ENCODE data around the gene OTOG.

OTOG gene

GRCh38 chr11:17605651-17606122 is 58.6 kb downstream of the OTOG start:
- H3K36me3 ChIP-seq (ENCODE audit: insufficient read depth, low read length) = no peaks in the 10 kb centered on the region
- H2AFZ ChIP-seq (ENCODE audit: low read length) = no peak overlapping the region
- H3F3A ChIP-seq (ENCODE audit: low read depth) = no peaks in the 10 kb centered on the region
- H3K9me2 ChIP-seq (replicated peaks; ENCODE audit: low read depth, low read length) = no peaks in the 10 kb centered on the region
- H3K79me2 ChIP-seq (ENCODE audit: insufficient read depth, low read length) = no peaks in the 10 kb centered on the region
- TF ChIP-seq, protein P1, sequence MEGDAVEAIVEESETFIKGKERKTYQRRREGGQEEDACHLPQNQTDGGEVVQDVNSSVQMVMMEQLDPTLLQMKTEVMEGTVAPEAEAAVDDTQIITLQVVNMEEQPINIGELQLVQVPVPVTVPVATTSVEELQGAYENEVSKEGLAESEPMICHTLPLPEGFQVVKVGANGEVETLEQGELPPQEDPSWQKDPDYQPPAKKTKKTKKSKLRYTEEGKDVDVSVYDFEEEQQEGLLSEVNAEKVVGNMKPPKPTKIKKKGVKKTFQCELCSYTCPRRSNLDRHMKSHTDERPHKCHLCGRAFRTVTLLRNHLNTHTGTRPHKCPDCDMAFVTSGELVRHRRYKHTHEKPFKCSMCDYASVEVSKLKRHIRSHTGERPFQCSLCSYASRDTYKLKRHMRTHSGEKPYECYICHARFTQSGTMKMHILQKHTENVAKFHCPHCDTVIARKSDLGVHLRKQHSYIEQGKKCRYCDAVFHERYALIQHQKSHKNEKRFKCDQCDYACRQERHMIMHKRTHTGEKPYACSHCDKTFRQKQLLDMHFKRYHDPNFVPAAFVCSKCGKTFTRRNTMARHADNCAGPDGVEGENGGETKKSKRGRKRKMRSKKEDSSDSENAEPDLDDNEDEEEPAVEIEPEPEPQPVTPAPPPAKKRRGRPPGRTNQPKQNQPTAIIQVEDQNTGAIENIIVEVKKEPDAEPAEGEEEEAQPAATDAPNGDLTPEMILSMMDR (conservative IDR thresholded peaks at IDR 0.05; ENCODE audit: low read length) = no peak
- no peak for TF ChIP-seq EZH2phosphoT487 (IDR thresholded peaks at IDR 0.05; ENCODE audit: borderline replicate concordance)
- no peaks in the 10 kb centered on the region for H3K9me3 ChIP-seq (ENCODE audit: insufficient read depth, low read depth, low read length)
- no peak overlapping the region for H3K9ac ChIP-seq (ENCODE audit: low read depth, low read length, poor library complexity, severe bottlenecking)
- no peaks in the 10 kb centered on the region for H3K4me1 ChIP-seq (ENCODE audit: insufficient read depth, low read length, poor library complexity, severe bottlenecking)
- no peak overlapping the region for H3K4me2 ChIP-seq (ENCODE audit: low read depth, low read length, poor library complexity, severe bottlenecking)
- H3K4me3 ChIP-seq (ENCODE audit: low read length, poor library complexity, severe bottlenecking) = no peak overlapping the region
- H4K20me1 ChIP-seq (ENCODE audit: insufficient read depth, low read length, poor library complexity, severe bottlenecking) = no peaks in the 10 kb centered on the region
- H3K27me3 ChIP-seq (ENCODE audit: insufficient read depth, low read length, poor library complexity, severe bottlenecking) = no peaks in the 10 kb centered on the region

DNA sequence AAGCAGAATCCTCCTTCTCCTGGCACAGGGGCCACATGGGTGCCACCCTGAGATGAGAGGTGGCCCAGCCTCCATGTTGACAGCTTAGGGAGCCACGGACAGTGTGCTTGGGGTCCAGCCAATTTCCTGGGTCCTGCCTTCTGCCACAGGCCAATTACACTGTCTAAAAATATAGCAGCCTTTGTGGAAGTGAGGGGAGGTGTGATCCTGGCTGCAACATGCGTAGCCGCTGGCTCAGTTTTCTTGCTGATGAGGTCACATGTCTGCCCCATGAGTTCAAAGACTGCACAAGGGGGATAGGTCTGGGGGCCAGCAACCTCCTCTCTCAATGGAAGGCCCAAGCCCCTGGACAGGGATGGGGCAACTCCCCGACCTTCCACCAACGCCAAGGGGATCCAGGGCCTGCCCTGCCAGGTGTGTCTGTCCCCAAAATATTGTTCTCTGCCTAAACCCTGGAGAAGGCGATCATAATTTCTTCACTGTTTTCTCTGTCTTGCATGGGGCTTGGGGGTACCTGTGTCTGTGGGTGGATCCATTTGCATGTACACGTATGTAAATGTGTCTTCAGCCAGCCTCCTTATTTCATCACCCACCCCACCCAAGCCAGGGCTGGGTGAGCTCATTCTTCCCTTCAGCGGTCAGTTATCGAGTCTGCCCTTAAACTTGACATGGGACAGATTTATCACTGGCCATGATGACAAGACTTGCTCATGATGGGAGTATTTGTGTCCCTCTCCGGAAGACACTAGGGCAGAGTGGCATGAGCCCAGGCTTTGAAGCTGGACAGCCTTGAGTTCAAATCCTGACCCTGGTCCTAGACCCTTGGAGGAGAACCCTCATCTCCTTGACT is 59.4 kb downstream of the OTOG start:
- Histone ChIP-seq H3F3A (ENCODE audit: low read depth) (no peaks in the 10 kb centered on the region), H3K27me3 (ENCODE audit: insufficient read depth, low read length, poor library complexity, severe bottlenecking) (no peaks in the 10 kb centered on the region), H3K9ac (ENCODE audit: low read depth, low read length, poor library complexity, severe bottlenecking) (no peak overlapping the region), H2AFZ (ENCODE audit: low read length) (no peak overlapping the region), H3K9me3 (ENCODE audit: insufficient read depth, low read depth, low read length) (no peaks in the 10 kb centered on the region), H3K36me3 (ENCODE audit: insufficient read depth, low read length) (no peaks in the 10 kb centered on the region), H3K4me1 (ENCODE audit: insufficient read depth, low read length, poor library complexity, severe bottlenecking) (no peaks in the 10 kb centered on the region), H3K4me3 (ENCODE audit: low read length, poor library complexity, severe bottlenecking) (no peak overlapping the region), H4K20me1 (ENCODE audit: insufficient read depth, low read length, poor library complexity, severe bottlenecking) (no peaks in the 10 kb centered on the region), H3K79me2 (ENCODE audit: insufficient read depth, low read length) (no peaks in the 10 kb centered on the region), H3K9me2 (replicated peaks; ENCODE audit: low read depth, low read length) (no peaks in the 10 kb centered on the region), H3K4me2 (ENCODE audit: low read depth, low read length, poor library complexity, severe bottlenecking) (no peak overlapping the region)
- TF ChIP-seq, protein P1 (conservative IDR thresholded peaks at IDR 0.05; ENCODE audit: low read length) = no peak
- TF ChIP-seq EZH2phosphoT487 (IDR thresholded peaks at IDR 0.05; ENCODE audit: borderline replicate concordance) = no peak

DNA sequence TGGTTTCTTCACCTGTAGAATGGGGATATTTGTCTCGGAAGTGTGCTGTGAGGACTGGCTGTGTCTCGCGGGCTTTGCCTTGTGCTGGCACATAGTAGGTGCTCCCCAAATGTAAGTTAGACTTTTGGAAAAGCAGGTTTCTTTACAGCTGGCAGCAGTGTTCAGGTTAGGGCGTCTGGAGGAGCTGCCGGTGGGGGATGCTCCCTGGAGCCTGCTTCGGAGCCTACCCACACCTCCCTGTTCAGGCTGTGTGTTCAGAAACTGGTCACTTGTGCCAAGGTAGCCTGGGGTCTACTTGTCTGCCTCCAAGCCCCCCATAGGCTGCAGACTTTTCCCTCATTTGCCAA is 60.0 kb downstream of the OTOG start:
- Histone ChIP-seq H3K27me3 (ENCODE audit: insufficient read depth, low read length, poor library complexity, severe bottlenecking) (no peaks in the 10 kb centered on the region), H3K4me2 (ENCODE audit: low read depth, low read length, poor library complexity, severe bottlenecking) (no peak overlapping the region), H3K79me2 (ENCODE audit: insufficient read depth, low read length) (no peaks in the 10 kb centered on the region), H3F3A (ENCODE audit: low read depth) (no peaks in the 10 kb centered on the region), H3K4me3 (ENCODE audit: low read length, poor library complexity, severe bottlenecking) (no peak overlapping the region), H3K9me2 (replicated peaks; ENCODE audit: low read depth, low read length) (no peaks in the 10 kb centered on the region), H4K20me1 (ENCODE audit: insufficient read depth, low read length, poor library complexity, severe bottlenecking) (no peaks in the 10 kb centered on the region), H3K4me1 (ENCODE audit: insufficient read depth, low read length, poor library complexity, severe bottlenecking) (no peaks in the 10 kb centered on the region), H3K9ac (ENCODE audit: low read depth, low read length, poor library complexity, severe bottlenecking) (no peak overlapping the region), H3K9me3 (ENCODE audit: insufficient read depth, low read depth, low read length) (no peaks in the 10 kb centered on the region), H3K36me3 (ENCODE audit: insufficient read depth, low read length) (no peaks in the 10 kb centered on the region), H2AFZ (ENCODE audit: low read length) (no peak overlapping the region)
- TF ChIP-seq, protein P1 (conservative IDR thresholded peaks at IDR 0.05; ENCODE audit: low read length) = no peak
- no peak for TF ChIP-seq EZH2phosphoT487 (IDR thresholded peaks at IDR 0.05; ENCODE audit: borderline replicate concordance)
